Fibroblast of mammary gland (primary cell): Measurements from ENCODE around the gene PAK6.

Experiments used
- DNase-seq: peaks from one replicate; pipeline ENCODE4 v3.0.0-alpha.2; 2010; ENCODE audit warnings: low read depth
- H3K4me3 ChIP-seq: 2 replicates; pipeline ENCODE4 v1.5.1; 2011; ENCODE audit warnings: low read depth, mild to moderate bottlenecking, low read length, moderate library complexity; ENCODE audit not compliant: control insufficient read depth
- TF ChIP-seq, protein P1 (sequence below): conservative IDR thresholded peaks from 2 replicates; pipeline ENCODE4 v1.5.1; 2011; ENCODE audit warnings: low read depth, low read length, inconsistent platforms; ENCODE audit not compliant: control insufficient read depth, insufficient read depth

PAK6 gene

DNA sequence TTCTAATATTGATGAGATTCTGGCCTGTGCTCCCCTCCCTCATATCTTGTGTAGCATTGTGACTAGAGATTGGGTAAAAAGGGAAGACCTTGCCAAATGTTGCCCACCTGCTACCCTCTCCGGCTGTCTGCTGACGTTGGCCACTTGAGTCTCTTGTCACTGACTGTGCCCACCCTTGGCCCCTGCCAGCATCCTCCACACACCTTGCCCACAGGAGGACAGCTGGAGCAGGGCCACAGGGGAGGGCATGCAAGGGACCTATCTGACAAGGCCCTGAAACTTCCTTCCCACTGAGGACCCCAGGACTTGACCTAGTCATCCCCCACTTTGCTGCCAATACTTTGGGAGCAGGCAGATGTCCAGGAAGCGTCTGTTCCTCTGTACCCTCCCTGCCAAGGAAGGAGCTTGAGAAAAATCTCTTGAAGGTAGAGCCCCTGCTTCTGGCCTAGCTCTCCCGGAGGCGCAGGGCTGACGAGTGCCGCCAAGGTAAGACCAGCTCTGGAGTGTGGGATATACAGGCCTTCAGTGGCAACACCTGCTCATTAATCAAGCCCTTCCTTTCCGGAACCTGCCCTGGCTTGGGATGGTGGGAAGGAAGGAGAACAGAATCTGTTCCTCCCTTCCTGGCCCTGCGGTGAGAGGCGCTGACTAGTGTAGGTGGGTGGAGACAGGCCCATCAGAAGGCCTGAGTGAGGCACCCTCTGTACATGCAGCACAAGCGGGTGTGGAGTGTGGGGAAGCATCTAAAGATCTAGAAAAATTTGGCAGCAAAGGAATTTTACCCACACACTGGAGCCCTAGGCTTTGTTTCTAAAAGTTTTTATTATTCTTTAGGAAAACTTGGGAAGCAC is 4.9 kb upstream of the PAK6 start:
- no peak overlapping the region for H3K4me3 ChIP-seq
- no peak for DNase-seq
- TF ChIP-seq, protein P1, sequence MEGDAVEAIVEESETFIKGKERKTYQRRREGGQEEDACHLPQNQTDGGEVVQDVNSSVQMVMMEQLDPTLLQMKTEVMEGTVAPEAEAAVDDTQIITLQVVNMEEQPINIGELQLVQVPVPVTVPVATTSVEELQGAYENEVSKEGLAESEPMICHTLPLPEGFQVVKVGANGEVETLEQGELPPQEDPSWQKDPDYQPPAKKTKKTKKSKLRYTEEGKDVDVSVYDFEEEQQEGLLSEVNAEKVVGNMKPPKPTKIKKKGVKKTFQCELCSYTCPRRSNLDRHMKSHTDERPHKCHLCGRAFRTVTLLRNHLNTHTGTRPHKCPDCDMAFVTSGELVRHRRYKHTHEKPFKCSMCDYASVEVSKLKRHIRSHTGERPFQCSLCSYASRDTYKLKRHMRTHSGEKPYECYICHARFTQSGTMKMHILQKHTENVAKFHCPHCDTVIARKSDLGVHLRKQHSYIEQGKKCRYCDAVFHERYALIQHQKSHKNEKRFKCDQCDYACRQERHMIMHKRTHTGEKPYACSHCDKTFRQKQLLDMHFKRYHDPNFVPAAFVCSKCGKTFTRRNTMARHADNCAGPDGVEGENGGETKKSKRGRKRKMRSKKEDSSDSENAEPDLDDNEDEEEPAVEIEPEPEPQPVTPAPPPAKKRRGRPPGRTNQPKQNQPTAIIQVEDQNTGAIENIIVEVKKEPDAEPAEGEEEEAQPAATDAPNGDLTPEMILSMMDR: no peak

DNA sequence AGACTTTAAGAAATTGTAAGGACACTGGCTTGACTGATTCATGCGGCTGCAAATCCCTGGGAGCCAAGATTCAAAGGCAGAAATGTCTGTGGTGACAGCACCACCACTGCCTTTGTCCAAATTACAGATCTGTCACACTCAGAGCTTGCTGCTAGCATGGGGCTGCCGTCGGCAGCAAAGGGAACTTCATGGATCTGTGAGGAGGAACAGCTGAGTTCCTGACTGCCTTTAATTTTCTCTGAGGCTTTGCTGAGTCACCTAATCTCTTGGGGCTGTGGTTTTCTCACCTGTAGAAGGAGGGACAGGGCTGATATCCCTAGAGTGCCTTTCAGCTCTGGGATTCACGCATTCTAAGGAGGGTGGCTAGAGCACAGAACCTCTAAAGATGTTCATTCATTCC is 4.1 kb upstream of the PAK6 start:
- no peak overlapping the region for H3K4me3 ChIP-seq
- TF ChIP-seq, protein P1: no peak
- DNase-seq: no peak

DNA sequence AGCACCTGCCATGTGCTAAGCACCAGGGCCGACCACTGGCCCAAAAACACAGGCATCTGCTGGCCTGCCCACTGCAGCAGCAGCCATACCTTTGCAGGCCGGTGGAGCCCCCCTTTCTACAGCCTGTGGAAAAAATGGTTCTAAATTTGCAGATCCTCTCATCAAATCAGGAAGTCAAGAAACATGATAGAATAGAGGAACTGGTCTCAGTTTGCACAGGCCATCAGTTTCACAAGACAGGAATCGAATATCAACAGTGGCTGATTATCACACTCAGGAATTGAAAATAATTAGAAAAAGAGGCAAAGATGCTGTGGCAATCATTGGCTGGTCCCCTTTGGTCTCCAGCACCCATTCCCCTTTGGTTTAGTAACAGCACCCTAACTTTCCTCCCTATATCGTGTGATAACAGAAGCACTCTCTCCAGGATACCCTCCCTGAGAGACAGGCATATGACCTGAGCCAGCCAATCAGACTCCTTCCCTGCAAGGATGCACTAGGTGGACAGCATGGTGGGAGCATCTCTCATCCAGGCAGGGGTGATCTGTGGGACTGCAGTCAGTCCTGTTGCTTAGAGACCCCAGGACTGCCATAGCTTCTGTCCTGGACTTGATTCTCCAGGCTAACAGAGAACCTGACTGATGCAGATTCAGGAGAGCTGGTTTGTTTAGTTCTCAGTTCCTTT is 3.5 kb upstream of the PAK6 start:
- TF ChIP-seq, protein P1: no peak
- no peak for DNase-seq

DNA sequence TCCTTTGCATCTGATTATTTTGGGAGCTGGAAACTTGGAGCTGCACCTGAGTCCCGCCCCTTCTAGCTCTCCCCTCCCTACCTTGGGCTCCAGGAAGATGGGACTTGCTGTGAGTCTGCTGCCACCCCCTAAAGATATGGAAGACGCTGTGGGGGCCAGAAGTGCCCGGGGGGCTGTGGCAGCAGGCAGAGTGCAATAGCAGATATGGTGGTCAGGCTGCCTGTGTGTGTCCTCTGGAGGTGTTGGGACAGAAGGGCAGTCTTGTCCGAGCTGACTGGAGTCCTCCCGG is 485 bp downstream of the PAK6 start:
- DNase-seq: no peak
- TF ChIP-seq, protein P1: no peak
- no peak overlapping the region for H3K4me3 ChIP-seq

More for the DNA sequence above, 3.5 kb upstream of the PAK6 start:
- H3K4me3 ChIP-seq: no peak overlapping the region

DNA sequence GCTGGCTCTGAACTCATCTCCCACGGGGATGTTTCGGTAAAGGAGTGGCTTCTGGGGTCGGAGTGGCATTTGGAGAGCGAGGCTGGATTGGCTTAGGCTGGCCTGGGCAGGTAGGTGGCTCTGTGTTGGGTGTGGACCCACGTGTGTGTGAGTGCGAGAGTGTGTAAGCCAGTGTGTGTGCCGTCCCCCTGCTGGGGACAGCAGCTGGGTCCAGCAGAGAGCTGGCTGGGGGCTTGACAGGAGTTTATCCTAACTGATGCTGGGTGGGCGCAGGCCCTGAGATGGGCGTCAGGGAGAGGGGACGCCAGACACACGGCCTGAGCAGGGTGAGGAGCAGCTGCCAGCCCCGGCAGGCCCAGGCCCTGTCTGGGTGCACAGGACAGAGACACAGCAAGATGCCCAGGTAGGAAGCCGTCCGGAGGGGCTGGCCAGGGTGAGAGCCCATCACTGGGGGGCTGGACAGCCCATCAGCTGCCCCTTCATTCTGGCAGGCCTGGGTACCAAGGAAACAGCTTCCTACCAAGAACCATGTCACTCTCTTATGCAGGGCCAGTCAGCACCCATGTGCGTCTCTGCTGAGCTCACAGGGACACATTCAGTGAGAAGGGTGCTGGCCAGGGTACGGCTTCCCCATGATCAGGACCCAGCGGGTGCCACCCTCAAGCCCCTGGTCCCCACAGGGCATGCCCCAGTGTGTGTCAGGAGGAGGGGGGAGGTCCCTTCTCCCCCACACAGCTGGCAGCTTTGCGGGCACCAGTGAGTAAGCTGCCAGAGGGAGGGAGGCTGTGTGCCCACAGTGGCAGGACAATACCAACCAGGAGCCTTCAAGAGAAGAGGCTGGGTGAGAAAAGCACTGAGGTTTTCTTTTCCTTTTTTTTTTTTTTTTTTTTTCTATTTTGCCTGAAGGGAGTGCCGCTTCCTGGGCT is 1.1 kb downstream of the PAK6 start:
- DNase-seq: no peak
- no peak overlapping the region for H3K4me3 ChIP-seq
- TF ChIP-seq, protein P1: no peak

DNA sequence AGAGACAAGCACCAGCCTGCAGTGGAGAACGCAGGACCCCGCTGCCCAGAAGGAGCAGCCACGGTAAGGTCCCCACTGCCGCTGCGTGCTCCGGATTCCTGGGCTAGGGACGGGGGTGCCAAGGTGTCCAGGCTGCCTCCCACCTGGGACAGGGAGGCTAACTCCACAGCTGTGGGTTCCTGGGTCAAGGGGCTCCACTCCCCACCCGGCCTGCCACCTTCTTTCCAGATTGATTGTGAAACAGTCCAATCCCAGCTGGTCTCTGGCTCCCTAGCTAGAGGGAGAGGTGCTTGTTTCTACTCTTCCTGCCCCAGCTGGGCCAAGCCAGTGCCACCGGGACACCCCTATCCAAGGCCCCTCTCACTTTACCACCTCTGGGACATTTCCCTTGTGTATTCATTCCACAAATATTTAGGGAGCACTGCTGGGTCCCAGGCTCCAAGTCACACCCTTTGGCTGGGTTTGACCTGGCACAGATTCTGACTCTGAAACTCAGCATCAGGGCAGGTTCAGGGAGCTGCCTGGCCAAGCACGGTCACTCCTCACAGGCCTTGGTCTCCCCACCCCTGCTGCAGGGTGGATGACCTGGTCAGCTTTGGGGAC is 1.9 kb downstream of the PAK6 start:
- TF ChIP-seq, protein P1: no peak
- no peak overlapping the region for H3K4me3 ChIP-seq
- no peak for DNase-seq
